Gastrocnemius medialis (tissue), 4 donors: ENCODE data around the gene DNAJB4. TPM values are rescaled to one million over a fixed set of nuclear protein-coding genes. Genes with fewer than 3 reads are reported as not detected.

ENCODE experiments used
- ATAC-seq, 2 donors: fragments of 150-250 bp; one replicate each; pipeline ENCODE4 v1.9.1; 2016
- DNase-seq, 2 donors: peaks; one replicate each; pipeline ENCODE4 v3.0.0-alpha.2; 2019
- H3K27ac ChIP-seq, 4 donors: fragments of 200-600 bp; sonication (generic); 1 replicate in 1 of 4; 2 replicates in 3 of 4; pipeline ENCODE4 v1.5.1; 2016 to 2018; ENCODE audit warnings: mild to moderate bottlenecking in 2 of 4, moderate library complexity in 1 of 4
- H3K27me3 ChIP-seq, 3 donors: fragments of 200-600 bp; sonication (generic) in 2 of 3; 1 replicate in 1 of 3; 2 replicates in 2 of 3; pipeline versions ENCODE4 v1.5.1 to v1.6.0; 2016 to 2019; ENCODE audit warnings: mild to moderate bottlenecking in 1 of 3, moderate library complexity in 1 of 3
- H3K36me3 ChIP-seq, 2 donors: fragments of 200-600 bp; sonication (generic) in 1 of 2; one replicate each; pipeline ENCODE4 v1.5.1; 2017 to 2018
- H3K4me1 ChIP-seq, 2 donors: fragments of 200-600 bp; sonication (generic) in 1 of 2; one replicate each; pipeline ENCODE4 v1.5.1; 2016 to 2017; ENCODE audit warnings: mild to moderate bottlenecking in 2 of 2
- H3K4me3 ChIP-seq, 4 donors: fragments of 200-600 bp; sonication (generic) in 3 of 4; 1 replicate in 1 of 4; 2 replicates in 3 of 4; pipeline ENCODE4 v1.5.1; 2016 to 2019; ENCODE audit warnings: mild to moderate bottlenecking in 2 of 4
- H3K9me3 ChIP-seq, 3 donors: fragments of 200-600 bp; sonication (generic) in 2 of 3; 1 replicate in 1 of 3; 2 replicates in 2 of 3; pipeline ENCODE4 v1.5.1; 2016 to 2019
- POLR2A ChIP-seq, 2 donors: fragments of 450-650 bp; IDR thresholded peaks; one replicate each; pipeline ENCODE4 v1.6.1; 2017; ENCODE audit warnings: antibody characterized with exemption in 2 of 2, mild to moderate bottlenecking in 2 of 2, moderate library complexity in 2 of 2
- in situ Hi-C, 4 donors: fragments of 200-750 bp; cut with MboI; loops; one replicate each; pipeline versions ENCODE4 v1.15.0 to v1.8.0; 2017; ENCODE audit warnings: low sequenced_read_pairs in 4 of 4
- intact Hi-C: fragments of 100-400 bp; cut with DNase I; formaldehyde crosslinking; loops from one replicate; pipeline ENCODE4 v1.15.1; 2023; ENCODE audit warnings: low total_unique reads
- total RNA-seq, 4 donors: library from RNA; depleted of rRNA; stranded (reverse); fragments of >200 nt; gene quantifications; one replicate each; pipeline versions ENCODE4 v1.1.0 to v1.2.3, GENCODE V29; 2016
- TF ChIP-seq, protein P1 (sequence below), 5 experiments: fragments of 450-650 bp in 3 of 5; fragments of 200-600 bp in 2 of 5; sonication (generic) in 2 of 5; IDR thresholded peaks in 4 of 5; conservative IDR thresholded peaks in 1 of 5; 1 replicate in 4 of 5; 2 replicates in 1 of 5; pipeline ENCODE4 v1.5.1; 2016 to 2019; ENCODE audit warnings: antibody characterized with exemption in 5 of 5, mild to moderate bottlenecking in 3 of 5, moderate library complexity in 3 of 5

Gene DNAJB4
- 10 to 100 TPM; 35.6 to 84.9 (median 45.3) TPM for total RNA-seq

DNA sequence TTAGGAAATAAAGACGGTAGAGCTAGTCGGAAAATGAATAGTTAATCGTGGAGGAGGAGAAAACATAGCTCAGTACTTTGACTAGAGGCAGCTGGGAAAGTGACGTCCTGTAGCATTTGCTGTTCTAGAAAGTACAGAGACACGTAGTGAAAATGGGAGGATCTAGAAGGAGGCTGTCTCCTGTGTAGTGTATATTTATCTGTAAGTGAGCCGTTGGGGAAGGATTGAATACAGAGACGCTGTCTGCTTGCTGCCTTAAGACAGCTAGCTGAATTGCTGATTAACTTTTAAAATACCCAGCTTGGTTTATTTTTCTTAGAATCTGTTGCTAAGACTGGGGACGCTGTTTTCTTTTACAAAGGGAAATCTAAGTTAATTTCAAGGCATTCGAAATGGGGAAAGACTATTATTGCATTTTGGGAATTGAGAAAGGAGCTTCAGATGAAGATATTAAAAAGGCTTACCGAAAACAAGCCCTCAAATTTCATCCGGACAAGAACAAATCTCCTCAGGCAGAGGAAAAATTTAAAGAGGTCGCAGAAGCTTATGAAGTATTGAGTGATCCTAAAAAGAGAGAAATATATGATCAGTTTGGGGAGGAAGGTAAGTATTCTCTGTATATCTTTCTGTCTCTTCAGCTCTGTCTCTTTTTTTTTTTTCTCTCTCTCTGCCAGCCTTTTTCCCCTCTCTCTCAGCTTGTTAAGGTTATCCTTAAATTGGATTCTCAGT lies at the start of gene DNAJB4:
DNAJB4 (plus strand) TSS at position 221 of the 729 bp plus-strand sequence; CDS start at position 393, 172 bp downstream.
- Histone ChIP-seq H3K36me3 (no peaks in the 10 kb centered on the region), H3K27ac (peak within 1 kb of the TSS; percentile 83 to 97 (median 91)), H3K9me3 (no peaks in the 10 kb centered on the region), H3K27me3 (no peaks in the 10 kb centered on the region), H3K4me1 (peaks cover 19 to 41% of the 10 kb centered on the region in 2 donors), H3K4me3 (peak within 1 kb of the TSS; percentile 65 to 81 (median 70))
- in situ Hi-C loops = no loop called here
- intact Hi-C loops = loop anchor here (1.0 to 5.0 kb wide), 6 partner anchors 26 to 322 kb away; partner anchors contain the start of genes FUBP1, GIPC2 and ZZZ3
- ATAC-seq (peak; percentile 99), DNase-seq (peak; percentile 83 to 84)
- TF ChIP-seq, protein P1, sequence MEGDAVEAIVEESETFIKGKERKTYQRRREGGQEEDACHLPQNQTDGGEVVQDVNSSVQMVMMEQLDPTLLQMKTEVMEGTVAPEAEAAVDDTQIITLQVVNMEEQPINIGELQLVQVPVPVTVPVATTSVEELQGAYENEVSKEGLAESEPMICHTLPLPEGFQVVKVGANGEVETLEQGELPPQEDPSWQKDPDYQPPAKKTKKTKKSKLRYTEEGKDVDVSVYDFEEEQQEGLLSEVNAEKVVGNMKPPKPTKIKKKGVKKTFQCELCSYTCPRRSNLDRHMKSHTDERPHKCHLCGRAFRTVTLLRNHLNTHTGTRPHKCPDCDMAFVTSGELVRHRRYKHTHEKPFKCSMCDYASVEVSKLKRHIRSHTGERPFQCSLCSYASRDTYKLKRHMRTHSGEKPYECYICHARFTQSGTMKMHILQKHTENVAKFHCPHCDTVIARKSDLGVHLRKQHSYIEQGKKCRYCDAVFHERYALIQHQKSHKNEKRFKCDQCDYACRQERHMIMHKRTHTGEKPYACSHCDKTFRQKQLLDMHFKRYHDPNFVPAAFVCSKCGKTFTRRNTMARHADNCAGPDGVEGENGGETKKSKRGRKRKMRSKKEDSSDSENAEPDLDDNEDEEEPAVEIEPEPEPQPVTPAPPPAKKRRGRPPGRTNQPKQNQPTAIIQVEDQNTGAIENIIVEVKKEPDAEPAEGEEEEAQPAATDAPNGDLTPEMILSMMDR (IDR thresholded peaks at IDR 0.05 in 4 of 5, conservative IDR thresholded peaks at IDR 0.05 in 1 of 5) = peak in 1 of 5 experiments; percentile 13
- TF ChIP-seq POLR2A (IDR thresholded peaks at IDR 0.05) = peak; percentile 92 to 100

DNA sequence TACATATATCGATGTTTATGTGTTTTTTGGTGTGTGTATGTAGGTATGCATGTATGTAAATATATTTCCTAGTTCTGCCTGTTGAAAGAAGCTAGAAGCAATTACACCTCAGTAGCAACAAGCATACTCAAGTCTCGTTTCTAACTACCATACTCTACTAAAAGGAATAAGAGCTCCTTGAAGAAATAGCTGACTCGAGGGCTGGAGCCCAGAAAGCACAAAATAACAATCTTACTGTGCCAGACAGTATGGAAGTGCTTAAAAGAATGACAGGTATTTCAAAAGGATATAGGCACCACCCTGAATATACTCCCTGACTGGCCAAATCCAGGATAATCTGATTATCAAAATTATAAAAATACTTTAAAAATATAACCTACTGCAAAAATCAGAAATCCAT lies 49.0 kb upstream of the DNAJB4 start:
- Histone ChIP-seq H3K9me3 (no peaks in the 10 kb centered on the region), H3K27me3 (no peaks in the 10 kb centered on the region), H3K4me3 (no peak overlapping the region), H3K4me1 (no peaks in the 10 kb centered on the region), H3K27ac (no peak overlapping the region), H3K36me3 (peaks cover 5 to 94% of the 10 kb centered on the region in 2 donors)
- no peak for TF ChIP-seq POLR2A (IDR thresholded peaks at IDR 0.05)
- TF ChIP-seq, protein P1 (IDR thresholded peaks at IDR 0.05 in 4 of 5, conservative IDR thresholded peaks at IDR 0.05 in 1 of 5) = no peak
- DNase-seq = no peak
- in situ Hi-C loops (loop anchor here in 1 of 4 donors (25.0 kb wide), 1 partner anchor 157 kb away; no protein-coding TSS in a partner anchor), intact Hi-C loops (no loop called here)
- no peak for ATAC-seq

DNA sequence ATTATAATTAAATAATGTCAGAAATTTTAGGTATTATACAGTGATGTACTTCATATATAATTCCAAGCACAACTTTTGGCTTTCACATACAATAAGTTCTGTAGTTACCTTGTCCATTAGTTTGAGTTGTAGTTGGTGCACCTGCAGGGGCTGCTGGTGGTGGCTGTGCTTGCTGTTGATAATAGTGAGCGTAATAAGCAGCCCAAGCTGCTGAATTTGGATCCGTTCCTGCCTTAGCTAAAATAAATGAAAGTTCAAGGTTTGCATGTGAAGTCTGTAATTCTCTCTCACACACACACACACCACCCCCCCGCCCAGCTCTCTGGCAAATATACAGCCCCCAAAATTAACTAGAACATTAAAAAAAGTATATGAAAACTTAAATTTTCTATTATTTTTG lies 48.3 kb upstream of the DNAJB4 start:
- TF ChIP-seq, protein P1 (IDR thresholded peaks at IDR 0.05 in 4 of 5, conservative IDR thresholded peaks at IDR 0.05 in 1 of 5) = no peak
- no peak for TF ChIP-seq POLR2A (IDR thresholded peaks at IDR 0.05)
- no peak overlapping the region for H3K27ac ChIP-seq
- H3K9me3 ChIP-seq = no peaks in the 10 kb centered on the region
- no peaks in the 10 kb centered on the region for H3K4me1 ChIP-seq
- no peak for ATAC-seq
- H3K36me3 ChIP-seq = peaks cover 5 to 97% of the 10 kb centered on the region in 2 donors
- no peak overlapping the region for H3K4me3 ChIP-seq
- no peaks in the 10 kb centered on the region for H3K27me3 ChIP-seq
- intact Hi-C loops (no loop called here), in situ Hi-C loops (loop anchor here in 1 of 4 donors (25.0 kb wide), 1 partner anchor 156 kb away; no protein-coding TSS in a partner anchor)
- no peak for DNase-seq

DNA sequence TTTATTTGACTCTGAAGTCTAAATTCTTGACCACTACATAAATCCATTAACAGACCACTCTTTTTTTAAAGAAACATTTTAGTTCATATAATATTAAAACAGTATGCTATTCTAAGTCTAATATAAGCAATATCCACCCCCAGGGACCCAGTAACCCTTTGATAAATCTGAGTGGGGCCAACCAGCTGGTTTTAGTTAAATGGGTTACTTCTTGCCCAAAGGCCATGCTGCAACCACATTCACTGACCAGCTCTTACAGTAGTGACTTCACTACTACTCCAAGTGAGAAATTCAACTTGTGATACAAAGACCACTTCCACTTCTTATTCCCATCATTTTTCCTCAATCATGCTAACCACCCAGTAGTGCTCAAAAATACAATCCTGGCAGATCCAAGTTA lies 46.3 kb upstream of the DNAJB4 start:
- in situ Hi-C loops (loop anchor here in 1 of 4 donors (25.0 kb wide), 1 partner anchor 154 kb away; no protein-coding TSS in a partner anchor), intact Hi-C loops (no loop called here)
- ATAC-seq (no peak), DNase-seq (no peak)
- Histone ChIP-seq H3K4me1 (no peaks in the 10 kb centered on the region), H3K36me3 (peaks cover 5 to 98% of the 10 kb centered on the region in 2 donors), H3K27me3 (no peaks in the 10 kb centered on the region), H3K4me3 (no peak overlapping the region), H3K9me3 (no peaks in the 10 kb centered on the region), H3K27ac (no peak overlapping the region)
- TF ChIP-seq POLR2A (IDR thresholded peaks at IDR 0.05) = no peak
- TF ChIP-seq, protein P1 (IDR thresholded peaks at IDR 0.05 in 4 of 5, conservative IDR thresholded peaks at IDR 0.05 in 1 of 5) = no peak
